ENCODE measurements around the gene ALDOA.
A peak's percentile ranks its signal among the peaks of the same experiment; 100 is the strongest.
"Not testable (repeated sequence)": the region's sequence is repeated elsewhere in the genome, so short reads cannot be mapped to it uniquely, and the experiment has no call there.

ALDOA gene

GRCh38 chr16:30092373-30093010, 26.9 kb downstream of the ALDOA start:
- peak; percentile 35 to 46 for DNase-seq

GRCh38 chr16:30094541-30095165, 29.1 kb downstream of the ALDOA start:
- no peak for DNase-seq

- DNase-seq: no peak
Observed at GRCh38 chr16:30095166-30096078, 29.9 kb downstream of the ALDOA start.

GRCh38 chr16:30096105-30096861, 30.7 kb downstream of the ALDOA start, which contains the start of gene YPEL3:
Gene YPEL3 (minus strand): TSS chr16:30096213. CDS start chr16:30095482, 731 bp downstream.
- DNase-seq: peak; percentile 77 to 85

- DNase-seq: no peak
Observed at GRCh38 chr16:30096862-30097563, 31.5 kb downstream of the ALDOA start.

GRCh38 chr16:30104090-30104489, 38.5 kb downstream of the ALDOA start:
- no peak for DNase-seq

- DNase-seq: no peak
Observed at GRCh38 chr16:30104492-30104891, 38.9 kb downstream of the ALDOA start.

GRCh38 chr16:30108059-30108850, 42.7 kb downstream of the ALDOA start:
- DNase-seq: no peak

GRCh38 chr16:30110661-30111060, 45.1 kb downstream of the ALDOA start:
- DNase-seq: no peak

- peak; percentile 49 to 56 for DNase-seq
Observed at GRCh38 chr16:30112197-30113030, 46.9 kb downstream of the ALDOA start.

GRCh38 chr16:30113031-30113710, 47.6 kb downstream of the ALDOA start, which contains the start of gene GDPD3:
Gene GDPD3 (minus strand): TSS chr16:30113537. CDS start chr16:30113478, 59 bp downstream.
- DNase-seq: no peak

- no peak for DNase-seq
Observed at GRCh38 chr16:30113711-30114333, 48.3 kb downstream of the ALDOA start.

- no peak for DNase-seq
Observed at GRCh38 chr16:30114411-30114810, 48.9 kb downstream of the ALDOA start.

GRCh38 chr16:30114833-30115232, 49.3 kb downstream of the ALDOA start:
- DNase-seq: not testable (repeated sequence)

- DNase-seq: peak in 1 of 2 donors; percentile 20
Observed at GRCh38 chr16:30115238-30115637, 49.7 kb downstream of the ALDOA start.

- no peak for DNase-seq
Observed at GRCh38 chr16:30116291-30117207, 51.0 kb downstream of the ALDOA start.

GRCh38 chr16:30117768-30118167, 52.2 kb downstream of the ALDOA start:
- no peak for DNase-seq

GRCh38 chr16:30119428-30119827, 53.9 kb downstream of the ALDOA start:
- DNase-seq: no peak

All from activated CD4-positive, alpha-beta T cell treated with anti-CD3 and anti-CD28 coated beads for 4 hours (primary cell).